ENCODE data around the gene RBM20. TPM values are rescaled to one million over a fixed set of nuclear protein-coding genes. Genes with fewer than 3 reads are reported as not detected.
"Not testable (repeated sequence)": the region's sequence is repeated elsewhere in the genome, so short reads cannot be mapped to it uniquely, and the experiment has no call there.

Gene RBM20
- polyA plus RNA-seq, 3 donors = 4.5 to 8.3 (median 8.1) TPM

GRCh38 chr10:110623316-110623715 is 20.8 kb upstream of the RBM20 start:
- DNase-seq = not testable (repeated sequence)

- DNase-seq = no peak
Observed at GRCh38 chr10:110625356-110625894, 18.7 kb upstream of the RBM20 start.

GRCh38 chr10:110625951-110626855 is 17.9 kb upstream of the RBM20 start:
- DNase-seq = no peak

GRCh38 chr10:110628161-110628560 is 16.0 kb upstream of the RBM20 start:
- DNase-seq = no peak

- DNase-seq = peak; percentile 64
Observed at GRCh38 chr10:110629680-110630191, 14.4 kb upstream of the RBM20 start.

GRCh38 chr10:110631934-110632333 is 12.2 kb upstream of the RBM20 start:
- DNase-seq = no peak

GRCh38 chr10:110632591-110633215 is 11.4 kb upstream of the RBM20 start:
- no peak for DNase-seq

GRCh38 chr10:110634527-110635209 is 9.5 kb upstream of the RBM20 start:
- DNase-seq = peak; percentile 48

- DNase-seq = no peak
Observed at GRCh38 chr10:110636572-110636931, 7.6 kb upstream of the RBM20 start.

GRCh38 chr10:110636932-110637557 is 7.1 kb upstream of the RBM20 start:
- DNase-seq = peak; percentile 55

- no peak for DNase-seq
Observed at GRCh38 chr10:110637558-110638053, 6.5 kb upstream of the RBM20 start.

- no peak for DNase-seq
Observed at GRCh38 chr10:110638319-110638718, 5.8 kb upstream of the RBM20 start.

- not testable (repeated sequence) for DNase-seq
Observed at GRCh38 chr10:110639046-110639445, 5.1 kb upstream of the RBM20 start.

GRCh38 chr10:110639858-110640257 is 4.3 kb upstream of the RBM20 start:
- not testable (repeated sequence) for DNase-seq

- DNase-seq = peak; percentile 48
Observed at GRCh38 chr10:110641256-110641655, 2.9 kb upstream of the RBM20 start.

- DNase-seq = no peak
Observed at GRCh38 chr10:110642204-110643034, 1.7 kb upstream of the RBM20 start.

GRCh38 chr10:110643035-110643652 is 992 bp upstream of the RBM20 start:
- peak; percentile 31 for DNase-seq

- no peak for DNase-seq
Observed at GRCh38 chr10:110644598-110645462, 694 bp downstream of the RBM20 start.

All from renal pelvis (tissue), 4 donors.